Fibroblast of lung (primary cell): Measurements from ENCODE around the gene SUGCT. TPM values are rescaled to one million over a fixed set of nuclear protein-coding genes. Genes with fewer than 3 reads are reported as not detected.
"Not testable (repeated sequence)": the region's sequence is repeated elsewhere in the genome, so short reads cannot be mapped to it uniquely, and the experiment has no call there.

Source experiments
- DNase-seq, 2 donors: peaks; one replicate each; pipeline versions ENCODE4 v3.0.0 to v3.0.0-alpha.2; 2010; ENCODE audit warnings: low read depth in 2 of 2
- H2AFZ ChIP-seq: 2 replicates; pipeline ENCODE4 v1.5.1; 2012; ENCODE audit warnings: low read length, control low read depth, inconsistent platforms
- H3K27ac ChIP-seq: 2 replicates; pipeline ENCODE4 v1.5.1; 2011; ENCODE audit warnings: low read length, control low read depth; ENCODE audit not compliant: insufficient read depth
- H3K27me3 ChIP-seq: 2 replicates; pipeline ENCODE4 v1.5.1; 2011; ENCODE audit warnings: mild to moderate bottlenecking, low read length; ENCODE audit not compliant: control insufficient read depth, insufficient read depth
- H3K36me3 ChIP-seq: 2 replicates; pipeline ENCODE4 v1.5.1; 2011; ENCODE audit warnings: low read length; ENCODE audit not compliant: control insufficient read depth, insufficient read depth
- H3K4me1 ChIP-seq: 2 replicates; pipeline ENCODE4 v1.5.1; 2011; ENCODE audit warnings: low read length; ENCODE audit not compliant: control insufficient read depth, insufficient read depth; ENCODE audit errors: extremely low read depth
- H3K4me2 ChIP-seq: 2 replicates; pipeline ENCODE4 v1.5.1; 2011; ENCODE audit warnings: low read length, control low read depth; ENCODE audit not compliant: insufficient read depth; ENCODE audit errors: extremely low read depth
- H3K4me3 ChIP-seq, 4 experiments: fragments of 200-600 bp in 1 of 4; sonication (generic) in 1 of 4; replicated peaks in 1 of 4; 2 replicates each; pipeline ENCODE4 v1.5.1; 2011 to 2016; ENCODE audit warnings: low read length in 4 of 4, low read depth in 3 of 4, mild to moderate bottlenecking in 3 of 4, control low read depth in 2 of 4, inconsistent platforms in 1 of 4, mixed read lengths in 1 of 4; ENCODE audit not compliant: insufficient read depth in 1 of 4; ENCODE audit errors: control extremely low read depth in 1 of 4
- H3K79me2 ChIP-seq: 2 replicates; pipeline ENCODE4 v1.5.1; 2012; ENCODE audit warnings: mild to moderate bottlenecking, low read length, inconsistent platforms; ENCODE audit not compliant: control insufficient read depth, insufficient read depth
- H3K9ac ChIP-seq: 2 replicates; pipeline ENCODE4 v1.5.1; 2011; ENCODE audit warnings: mild to moderate bottlenecking, low read length, control low read depth; ENCODE audit not compliant: insufficient read depth
- H3K9me3 ChIP-seq: 2 replicates; pipeline ENCODE4 v1.5.1; 2012; ENCODE audit warnings: low read depth, low read length; ENCODE audit not compliant: control insufficient read depth, insufficient read depth
- H4K20me1 ChIP-seq: 2 replicates; pipeline ENCODE4 v1.5.1; 2011; ENCODE audit warnings: low read length; ENCODE audit not compliant: control insufficient read depth, insufficient read depth; ENCODE audit errors: extremely low read depth
- CTCF ChIP-seq, 2 donors: IDR thresholded peaks in 1 of 2; conservative IDR thresholded peaks in 1 of 2; 1 replicate in 1 of 2; 2 replicates in 1 of 2; pipeline ENCODE4 v1.5.1; 2011 to 2012; ENCODE audit warnings: low read length in 2 of 2, control low read depth in 1 of 2, inconsistent platforms in 1 of 2, low read depth in 1 of 2, mild to moderate bottlenecking in 1 of 2
- EZH2 ChIP-seq: IDR thresholded peaks from 2 replicates; pipeline ENCODE4 v1.5.1; 2012; ENCODE audit warnings: low read length, control low read depth, mild to moderate bottlenecking; ENCODE audit errors: missing control alignments
- polyA plus RNA-seq, 2 donors: library from polyadenylated mRNA; depleted of rRNA in 1 of 2; stranded (reverse) in 1 of 2; unstranded in 1 of 2; fragments of >200 nt; gene quantifications; 2 replicates each; pipeline ENCODE4 v1.2.1, GENCODE V29; 2011 to 2012; ENCODE audit warnings: missing spikeins in 1 of 2
- total RNA-seq: library from RNA; depleted of rRNA; stranded (reverse); fragments of >200 nt; gene quantifications from 2 replicates; pipeline ENCODE4 v1.2.1, GENCODE V29; 2014

Gene SUGCT
- total and polyA plus RNA-seq, 2 donors (not counting 1 experiment from before 2014, with no cell fraction given), result 8.4 to 16.5 TPM

- no peak for DNase-seq
- H3K9ac ChIP-seq, result no peak overlapping the region
- H3K4me1 ChIP-seq, result no peaks in the 10 kb centered on the region
- H4K20me1 ChIP-seq, result no peaks in the 10 kb centered on the region
- H3K27ac ChIP-seq, result no peak overlapping the region
- no peak overlapping the region for H3K4me3 ChIP-seq
- TF ChIP-seq CTCF (conservative IDR thresholded peaks at IDR 0.05 in 1 of 2, IDR thresholded peaks at IDR 0.05 in 1 of 2; ENCODE audit: low read depth in 1 of 2, low read length in 2 of 2) (no peak), EZH2 (no peak)
- H3K79me2 ChIP-seq, result no peaks in the 10 kb centered on the region
- no peaks in the 10 kb centered on the region for H3K36me3 ChIP-seq
- H3K27me3 ChIP-seq, result no peaks in the 10 kb centered on the region
- no peak overlapping the region for H3K4me2 ChIP-seq
- H3K9me3 ChIP-seq, result no peaks in the 10 kb centered on the region
- no peak overlapping the region for H2AFZ ChIP-seq
These were observed 486.8 kb downstream of the SUGCT start for GRCh38 chr7:40621592-40621998.

- Histone ChIP-seq H3K4me1 (no peaks in the 10 kb centered on the region), H3K27me3 (no peaks in the 10 kb centered on the region), H3K9me3 (no peaks in the 10 kb centered on the region), H2AFZ (no peak overlapping the region), H3K4me3 (no peak overlapping the region), H4K20me1 (no peaks in the 10 kb centered on the region), H3K4me2 (no peak overlapping the region), H3K27ac (no peak overlapping the region), H3K36me3 (no peaks in the 10 kb centered on the region), H3K79me2 (no peaks in the 10 kb centered on the region), H3K9ac (no peak overlapping the region)
- TF ChIP-seq EZH2 (no peak), CTCF (conservative IDR thresholded peaks at IDR 0.05 in 1 of 2, IDR thresholded peaks at IDR 0.05 in 1 of 2; ENCODE audit: low read depth in 1 of 2, low read length in 2 of 2) (no peak)
- DNase-seq, result no peak
These were observed 488.2 kb downstream of the SUGCT start for GRCh38 chr7:40622941-40623501.

GRCh38 chr7:40623863-40624262 is 489.1 kb downstream of the SUGCT start:
- no peaks in the 10 kb centered on the region for H3K9me3 ChIP-seq
- TF ChIP-seq CTCF (conservative IDR thresholded peaks at IDR 0.05 in 1 of 2, IDR thresholded peaks at IDR 0.05 in 1 of 2; ENCODE audit: low read depth in 1 of 2, low read length in 2 of 2) (no peak), EZH2 (no peak)
- no peaks in the 10 kb centered on the region for H3K79me2 ChIP-seq
- no peak overlapping the region for H3K27ac ChIP-seq
- no peak for DNase-seq
- no peaks in the 10 kb centered on the region for H3K36me3 ChIP-seq
- no peaks in the 10 kb centered on the region for H3K27me3 ChIP-seq
- H4K20me1 ChIP-seq, result no peaks in the 10 kb centered on the region
- no peak overlapping the region for H2AFZ ChIP-seq
- H3K9ac ChIP-seq, result no peak overlapping the region
- H3K4me3 ChIP-seq, result no peak overlapping the region
- H3K4me1 ChIP-seq, result no peaks in the 10 kb centered on the region
- H3K4me2 ChIP-seq, result no peak overlapping the region

DNA sequence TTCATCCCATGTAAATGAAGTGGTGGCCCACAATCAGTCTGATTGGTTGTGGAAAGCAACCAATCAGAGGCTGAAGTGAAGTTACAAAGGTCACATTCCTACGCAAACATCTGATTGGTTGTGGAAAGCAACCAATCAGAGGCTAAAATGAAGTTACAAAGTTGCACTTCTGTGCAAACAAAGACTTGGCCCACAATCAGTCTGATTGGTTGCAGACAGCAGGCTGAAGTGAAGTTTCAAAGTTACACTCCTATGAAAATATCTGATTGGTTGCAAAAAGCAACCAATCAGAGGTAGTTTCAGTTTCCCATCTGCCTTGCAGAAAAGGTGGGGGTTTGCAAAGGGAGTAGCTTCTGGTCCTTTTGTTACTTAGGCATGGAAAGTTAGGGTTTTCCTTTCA is 492.6 kb downstream of the SUGCT start:
- not testable (repeated sequence) for H3K79me2 ChIP-seq, H4K20me1 ChIP-seq

More for the DNA sequence above, 492.6 kb downstream of the SUGCT start:
- not testable (repeated sequence) for H2AFZ ChIP-seq, H3K4me2 ChIP-seq, H3K4me3 ChIP-seq, H3K9me3 ChIP-seq, H3K9ac ChIP-seq, H3K36me3 ChIP-seq, H3K27ac ChIP-seq, DNase-seq, H3K4me1 ChIP-seq, H3K27me3 ChIP-seq
